ENCODE data around the gene PROZ. TPM values are rescaled to one million over a fixed set of nuclear protein-coding genes. Genes with fewer than 3 reads are reported as not detected.

The PROZ gene
- total RNA-seq, 3 donors from 2014 or later (not counting 1 experiment from before 2014, with no cell fraction given), result 0.82 TPM; not detected in 2

- TF ChIP-seq CTCF (IDR thresholded peaks at IDR 0.05), result no peak
- no peak overlapping the region for H3K27ac ChIP-seq (ENCODE audit: low read length)
- 91% methylated on average over 42 of the region's 42 CpGs for WGBS (ENCODE audit: insufficient coverage)
- no peak overlapping the region for H3K4me3 Mint-ChIP-seq
- H3K4me1 ChIP-seq (ENCODE audit: control insufficient read depth, insufficient read depth, low read length), result no peaks in the 10 kb centered on the region
- no peaks in the 10 kb centered on the region for H3K27me3 ChIP-seq (ENCODE audit: control insufficient read depth, insufficient read depth, low read length)
- H3K4me1 Mint-ChIP-seq, result no peaks in the 10 kb centered on the region
- intact Hi-C loops (cut with micrococcal nuclease), result no loop called here
- no peak overlapping the region for H3K4me3 ChIP-seq (ENCODE audit: low read length)
- no peaks in the 10 kb centered on the region for H3K36me3 Mint-ChIP-seq
- H3K9me3 ChIP-seq (ENCODE audit: control insufficient read depth, insufficient read depth, low read length), result no peaks in the 10 kb centered on the region
- ATAC-seq (no peak), DNase-seq (no peak)
- no peak overlapping the region for H3K27ac Mint-ChIP-seq
- no peaks in the 10 kb centered on the region for H3K9me3 Mint-ChIP-seq
- H3K27me3 Mint-ChIP-seq (ENCODE audit: low read depth in 2 of 2), result no peaks in the 10 kb centered on the region
- H3K36me3 ChIP-seq (ENCODE audit: control insufficient read depth, insufficient read depth, low read length), result no peaks in the 10 kb centered on the region
Measured at GRCh38 chr13:113118261-113119021, 40.0 kb upstream of the PROZ start.

GRCh38 chr13:113119166-113119821, 39.2 kb upstream of the PROZ start:
- Histone ChIP-seq H3K9me3 (ENCODE audit: control insufficient read depth, insufficient read depth, low read length) (no peaks in the 10 kb centered on the region), H3K4me1 (ENCODE audit: control insufficient read depth, insufficient read depth, low read length) (no peaks in the 10 kb centered on the region), H3K4me3 (ENCODE audit: low read length) (no peak overlapping the region), H3K36me3 (ENCODE audit: control insufficient read depth, insufficient read depth, low read length) (no peaks in the 10 kb centered on the region), H3K27me3 (ENCODE audit: control insufficient read depth, insufficient read depth, low read length) (no peaks in the 10 kb centered on the region), H3K27ac (ENCODE audit: low read length) (no peak overlapping the region)
- no peak for TF ChIP-seq CTCF (IDR thresholded peaks at IDR 0.05)
- H3K27me3 Mint-ChIP-seq (ENCODE audit: low read depth in 2 of 2), result no peaks in the 10 kb centered on the region
- WGBS (ENCODE audit: insufficient coverage), result 90% methylated on average over 16 of the region's 16 CpGs
- no peak for ATAC-seq
- H3K9me3 Mint-ChIP-seq, result no peaks in the 10 kb centered on the region
- H3K27ac Mint-ChIP-seq, result no peak overlapping the region
- DNase-seq, result no peak
- intact Hi-C loops (cut with micrococcal nuclease), result no loop called here
- no peaks in the 10 kb centered on the region for H3K36me3 Mint-ChIP-seq
- no peak overlapping the region for H3K4me3 Mint-ChIP-seq
- H3K4me1 Mint-ChIP-seq, result no peaks in the 10 kb centered on the region

GRCh38 chr13:113119822-113120189, 38.6 kb upstream of the PROZ start:
- Mint-ChIP-seq H3K27me3 (ENCODE audit: low read depth in 2 of 2) (no peaks in the 10 kb centered on the region), H3K4me3 (no peak overlapping the region), H3K36me3 (no peaks in the 10 kb centered on the region), H3K4me1 (no peaks in the 10 kb centered on the region), H3K27ac (no peak overlapping the region), H3K9me3 (no peaks in the 10 kb centered on the region)
- Histone ChIP-seq H3K27ac (ENCODE audit: low read length) (no peak overlapping the region), H3K4me1 (ENCODE audit: control insufficient read depth, insufficient read depth, low read length) (no peaks in the 10 kb centered on the region), H3K27me3 (ENCODE audit: control insufficient read depth, insufficient read depth, low read length) (no peaks in the 10 kb centered on the region), H3K36me3 (ENCODE audit: control insufficient read depth, insufficient read depth, low read length) (no peaks in the 10 kb centered on the region), H3K4me3 (ENCODE audit: low read length) (no peak overlapping the region), H3K9me3 (ENCODE audit: control insufficient read depth, insufficient read depth, low read length) (no peaks in the 10 kb centered on the region)
- ATAC-seq, result no peak
- no peak for TF ChIP-seq CTCF (IDR thresholded peaks at IDR 0.05)
- no peak for DNase-seq
- intact Hi-C loops (cut with micrococcal nuclease), result no loop called here
- 90% methylated on average over 7 of the region's 7 CpGs for WGBS (ENCODE audit: insufficient coverage)
